ENCODE measurements around the gene SDK2.

Gene SDK2

DNA sequence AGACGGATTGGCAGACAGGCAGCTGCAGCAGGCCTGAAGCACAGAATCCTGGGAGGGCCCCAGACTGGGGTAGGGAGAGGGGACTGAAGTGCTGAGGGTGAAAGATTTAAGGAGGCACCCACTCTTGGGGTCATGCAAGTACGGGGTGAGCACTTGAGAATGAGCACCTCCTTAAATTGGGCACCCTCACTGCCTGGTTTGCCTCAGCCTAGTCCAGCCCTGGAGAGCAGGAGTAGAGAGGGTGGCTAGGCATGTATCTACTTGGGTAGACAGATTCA lies 178.4 kb downstream of the SDK2 start:
- TF ChIP-seq, protein P1, sequence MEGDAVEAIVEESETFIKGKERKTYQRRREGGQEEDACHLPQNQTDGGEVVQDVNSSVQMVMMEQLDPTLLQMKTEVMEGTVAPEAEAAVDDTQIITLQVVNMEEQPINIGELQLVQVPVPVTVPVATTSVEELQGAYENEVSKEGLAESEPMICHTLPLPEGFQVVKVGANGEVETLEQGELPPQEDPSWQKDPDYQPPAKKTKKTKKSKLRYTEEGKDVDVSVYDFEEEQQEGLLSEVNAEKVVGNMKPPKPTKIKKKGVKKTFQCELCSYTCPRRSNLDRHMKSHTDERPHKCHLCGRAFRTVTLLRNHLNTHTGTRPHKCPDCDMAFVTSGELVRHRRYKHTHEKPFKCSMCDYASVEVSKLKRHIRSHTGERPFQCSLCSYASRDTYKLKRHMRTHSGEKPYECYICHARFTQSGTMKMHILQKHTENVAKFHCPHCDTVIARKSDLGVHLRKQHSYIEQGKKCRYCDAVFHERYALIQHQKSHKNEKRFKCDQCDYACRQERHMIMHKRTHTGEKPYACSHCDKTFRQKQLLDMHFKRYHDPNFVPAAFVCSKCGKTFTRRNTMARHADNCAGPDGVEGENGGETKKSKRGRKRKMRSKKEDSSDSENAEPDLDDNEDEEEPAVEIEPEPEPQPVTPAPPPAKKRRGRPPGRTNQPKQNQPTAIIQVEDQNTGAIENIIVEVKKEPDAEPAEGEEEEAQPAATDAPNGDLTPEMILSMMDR (IDR thresholded peaks at IDR 0.05; ENCODE audit: low read depth, low read length): no peak
- H3K4me3 ChIP-seq (ENCODE audit: low read depth, low read length): no peak overlapping the region
- in situ Hi-C loops (cut with HindIII; ENCODE audit: low sequenced_read_pairs): no loop called here

DNA sequence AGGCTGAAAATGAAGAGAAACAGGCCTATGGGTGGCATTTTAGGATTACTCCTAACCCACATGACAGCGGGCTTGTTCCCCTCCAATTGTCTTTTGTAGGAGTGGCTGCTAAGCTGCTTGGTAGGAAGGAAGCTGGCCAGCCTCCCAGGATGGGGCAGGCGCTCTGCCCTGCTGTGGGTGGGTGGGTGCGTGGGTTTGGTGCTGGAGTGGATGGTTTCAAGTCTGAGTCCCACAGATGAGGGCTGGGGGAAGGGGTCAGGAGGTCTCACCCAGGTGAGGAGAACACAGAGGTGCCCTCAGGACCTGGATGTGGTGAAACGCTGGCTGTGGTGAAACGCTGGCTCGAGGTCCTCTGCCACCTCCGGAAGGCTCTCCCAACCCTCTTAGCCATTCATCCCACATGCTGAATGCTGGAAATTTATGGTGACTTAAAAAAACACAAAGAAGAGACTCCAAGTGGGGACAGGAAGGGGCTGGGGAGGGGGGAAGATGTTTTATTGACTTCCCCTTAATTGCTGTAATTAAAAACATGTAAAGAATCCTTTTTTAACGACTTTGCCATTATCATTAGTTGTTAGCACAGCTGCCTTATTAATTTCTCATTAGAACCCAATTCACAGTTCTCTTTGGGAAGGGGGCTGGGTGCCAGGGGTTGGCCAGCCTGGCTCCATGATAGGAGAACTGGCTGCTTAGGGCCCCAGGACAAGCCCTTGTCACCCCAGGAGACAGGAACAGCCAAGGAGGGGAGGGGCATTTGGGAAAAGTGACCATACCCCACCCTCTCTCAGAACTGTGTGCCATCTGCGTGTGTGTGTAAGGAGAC lies 178.9 kb downstream of the SDK2 start:
- TF ChIP-seq, protein P1 (IDR thresholded peaks at IDR 0.05; ENCODE audit: low read depth, low read length): no peak
- H3K4me3 ChIP-seq (ENCODE audit: low read depth, low read length): no peak overlapping the region
- in situ Hi-C loops (cut with HindIII; ENCODE audit: low sequenced_read_pairs): no loop called here
- DNase-seq (ENCODE audit: low read depth, low spot score): no peak

More for the DNA sequence above, 178.4 kb downstream of the SDK2 start:
- DNase-seq (ENCODE audit: low read depth, low spot score): no peak

DNA sequence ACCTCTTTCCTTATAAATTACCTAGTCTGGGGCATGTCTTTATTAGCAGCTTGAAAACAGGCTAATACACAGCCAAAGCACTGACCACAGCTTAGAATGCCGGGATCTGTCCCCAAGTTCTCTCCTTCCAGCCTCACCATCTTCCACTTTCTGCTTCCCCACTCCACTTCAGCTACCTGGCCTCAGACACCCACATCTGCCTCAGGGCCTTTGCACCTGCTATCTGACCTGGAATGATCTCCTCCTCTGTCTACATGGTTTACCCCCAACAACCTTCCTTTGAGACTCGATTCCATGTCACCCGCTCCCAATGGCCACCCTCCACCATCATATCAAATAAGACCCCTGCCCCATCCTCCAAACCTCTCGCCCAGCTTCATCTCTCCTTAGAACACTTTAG lies 179.8 kb downstream of the SDK2 start:
- no peak for DNase-seq (ENCODE audit: low read depth, low spot score)
- in situ Hi-C loops (cut with HindIII; ENCODE audit: low sequenced_read_pairs): no loop called here
- H3K4me3 ChIP-seq (ENCODE audit: low read depth, low read length): no peak overlapping the region
- TF ChIP-seq, protein P1 (IDR thresholded peaks at IDR 0.05; ENCODE audit: low read depth, low read length): no peak

DNA sequence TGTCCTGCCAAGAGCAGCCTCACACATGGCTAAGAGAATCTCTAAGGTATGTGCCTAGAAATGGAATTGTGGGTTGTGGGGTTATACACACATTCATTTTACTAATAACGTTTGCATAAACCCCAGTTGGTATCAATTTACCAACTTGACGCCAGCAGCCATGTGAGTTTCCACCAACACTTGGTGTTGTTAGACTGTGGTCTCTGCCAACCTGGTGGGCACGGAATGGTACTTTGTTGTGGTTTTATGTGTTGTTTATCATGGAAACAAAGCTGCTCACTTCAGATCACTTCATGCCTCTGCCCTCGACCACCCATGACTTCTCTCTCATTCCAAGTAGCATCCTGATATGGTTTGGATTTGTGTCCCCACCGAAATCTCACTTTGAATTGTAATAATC lies 180.4 kb downstream of the SDK2 start:
- H3K4me3 ChIP-seq (ENCODE audit: low read depth, low read length): no peak overlapping the region
- TF ChIP-seq, protein P1 (IDR thresholded peaks at IDR 0.05; ENCODE audit: low read depth, low read length): no peak

DNA sequence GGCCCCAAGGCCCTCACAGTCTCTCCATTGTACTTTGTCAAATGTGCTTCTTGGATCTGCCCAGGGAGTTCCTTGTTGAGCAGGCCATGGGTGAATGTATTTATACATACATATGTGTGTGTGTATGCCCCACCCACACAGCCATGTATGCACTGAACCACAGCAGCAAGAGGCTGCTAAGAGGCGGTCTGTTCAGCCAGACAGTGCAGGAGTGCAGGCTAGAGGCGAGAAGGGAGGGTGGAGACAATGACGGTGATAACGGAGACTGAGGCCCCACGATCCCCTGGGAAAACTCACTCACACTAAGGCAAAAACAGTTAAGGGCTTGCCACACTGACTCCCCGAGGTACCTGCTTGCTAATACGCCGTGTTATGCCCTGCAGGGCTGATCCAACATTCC lies 181.4 kb downstream of the SDK2 start:
- in situ Hi-C loops (cut with HindIII; ENCODE audit: low sequenced_read_pairs): no loop called here
- no peak overlapping the region for H3K4me3 ChIP-seq (ENCODE audit: low read depth, low read length)
- TF ChIP-seq, protein P1 (IDR thresholded peaks at IDR 0.05; ENCODE audit: low read depth, low read length): no peak
- DNase-seq (ENCODE audit: low read depth, low spot score): no peak

More for the DNA sequence above, 180.4 kb downstream of the SDK2 start:
- DNase-seq (ENCODE audit: low read depth, low spot score): no peak
- in situ Hi-C loops (cut with HindIII; ENCODE audit: low sequenced_read_pairs): no loop called here

DNA sequence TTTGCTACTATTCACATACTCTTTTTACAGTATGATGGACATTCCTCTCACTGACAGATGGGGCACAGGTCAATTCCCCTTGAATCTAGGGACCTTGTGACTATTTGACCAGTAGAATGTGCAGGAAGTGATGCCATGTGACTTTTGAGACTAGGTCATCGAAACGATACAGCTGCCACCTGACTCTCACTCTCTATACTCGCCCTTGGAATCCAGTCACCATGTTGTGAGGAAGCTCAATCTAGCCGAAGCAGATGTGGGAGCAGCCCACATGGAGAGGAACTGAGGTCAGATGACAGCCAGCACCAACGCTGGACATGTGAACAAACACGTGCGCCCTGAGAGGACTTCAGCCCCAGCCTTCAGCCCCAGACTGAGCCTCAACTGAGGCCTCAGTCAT lies 184.3 kb downstream of the SDK2 start:
- DNase-seq (ENCODE audit: low read depth, low spot score): no peak
- in situ Hi-C loops (cut with HindIII; ENCODE audit: low sequenced_read_pairs): no loop called here
- TF ChIP-seq, protein P1 (IDR thresholded peaks at IDR 0.05; ENCODE audit: low read depth, low read length): no peak
- H3K4me3 ChIP-seq (ENCODE audit: low read depth, low read length): no peak overlapping the region

Data from astrocyte of the spinal cord (primary cell).